HL-60/S4 treated with retinoic acid at 250 ng/mL for 4 days and 3 days (cell line): Measurements from ENCODE around the gene PSME3IP1.

ENCODE experiments used
- in situ Hi-C: fragments of 300-500 bp; cut with MboI; formaldehyde crosslinking; loops from 2 replicates; pipeline ENCODE4 v1.7.0; 2022; ENCODE audit warnings: low sequenced_read_pairs

PSME3IP1 gene

GRCh38 chr16:57172721-57173290, 13.0 kb downstream of the PSME3IP1 start:
- in situ Hi-C loops: loop anchor here (25.0 kb wide), 1 partner anchor 211 kb away; the partner anchor contains the start of gene CETP

- in situ Hi-C loops: loop anchor here (10.0 to 25.0 kb wide), 2 partner anchors 85 to 207 kb away; partner anchors contain the start of gene CETP
Measured at GRCh38 chr16:57169327-57169726, 16.5 kb downstream of the PSME3IP1 start.

GRCh38 chr16:57167953-57168352, 17.9 kb downstream of the PSME3IP1 start:
- in situ Hi-C loops: loop anchor here (10.0 to 25.0 kb wide), 2 partner anchors 83 to 206 kb away; partner anchors contain the start of gene CETP

GRCh38 chr16:57167538-57167937, 18.3 kb downstream of the PSME3IP1 start:
- in situ Hi-C loops: loop anchor here (10.0 to 25.0 kb wide), 2 partner anchors 83 to 205 kb away; partner anchors contain the start of gene CETP

GRCh38 chr16:57166951-57167350, 18.9 kb downstream of the PSME3IP1 start:
- in situ Hi-C loops: loop anchor here (10.0 to 25.0 kb wide), 2 partner anchors 82 to 205 kb away; partner anchors contain the start of gene CETP

- in situ Hi-C loops: loop anchor here (10.0 to 25.0 kb wide), 2 partner anchors 82 to 204 kb away; partner anchors contain the start of gene CETP
Measured at GRCh38 chr16:57166451-57166850, 19.4 kb downstream of the PSME3IP1 start.

GRCh38 chr16:57165938-57166337, 19.9 kb downstream of the PSME3IP1 start:
- in situ Hi-C loops: loop anchor here (10.0 to 25.0 kb wide), 2 partner anchors 81 to 204 kb away; partner anchors contain the start of gene CETP

GRCh38 chr16:57165483-57165882, 20.4 kb downstream of the PSME3IP1 start:
- in situ Hi-C loops: loop anchor here (10.0 to 25.0 kb wide), 2 partner anchors 81 to 203 kb away; partner anchors contain the start of gene CETP

GRCh38 chr16:57163842-57164241, 22.0 kb downstream of the PSME3IP1 start:
- in situ Hi-C loops: loop anchor here (10.0 to 25.0 kb wide), 2 partner anchors 79 to 202 kb away; partner anchors contain the start of gene CETP

GRCh38 chr16:57159447-57159846, 26.4 kb downstream of the PSME3IP1 start:
- in situ Hi-C loops: loop anchor here (25.0 kb wide), 1 partner anchor 197 kb away; the partner anchor contains the start of gene CETP

GRCh38 chr16:57157533-57157932, 28.3 kb downstream of the PSME3IP1 start:
- in situ Hi-C loops: loop anchor here (25.0 kb wide), 1 partner anchor 195 kb away; the partner anchor contains the start of gene CETP

- in situ Hi-C loops: loop anchor here (25.0 kb wide), 1 partner anchor 194 kb away; the partner anchor contains the start of gene CETP
Measured at GRCh38 chr16:57156351-57156703, 29.5 kb downstream of the PSME3IP1 start.

- in situ Hi-C loops: loop anchor here (25.0 kb wide), 1 partner anchor 194 kb away; the partner anchor contains the start of gene CETP
Measured at GRCh38 chr16:57155702-57156350, 30.0 kb downstream of the PSME3IP1 start.

- in situ Hi-C loops: loop anchor here (25.0 kb wide), 1 partner anchor 192 kb away; the partner anchor contains the start of gene CETP
Measured at GRCh38 chr16:57153841-57154240, 32.0 kb downstream of the PSME3IP1 start.

- in situ Hi-C loops: loop anchor here (25.0 kb wide), 1 partner anchor 190 kb away; the partner anchor contains the start of gene CETP
Measured at GRCh38 chr16:57152096-57153093, 33.4 kb downstream of the PSME3IP1 start.

GRCh38 chr16:57151369-57151768, 34.5 kb downstream of the PSME3IP1 start:
- in situ Hi-C loops: loop anchor here (25.0 kb wide), 1 partner anchor 189 kb away; the partner anchor contains the start of gene CETP

- in situ Hi-C loops: loop anchor here (25.0 kb wide), 1 partner anchor 189 kb away; the partner anchor contains the start of gene CETP
Measured at GRCh38 chr16:57150682-57151330, 35.0 kb downstream of the PSME3IP1 start.

- in situ Hi-C loops: no loop called here
Measured at GRCh38 chr16:57149391-57149790, 36.4 kb downstream of the PSME3IP1 start.

- in situ Hi-C loops: no loop called here
Measured at GRCh38 chr16:57148481-57148880, 37.4 kb downstream of the PSME3IP1 start.
